ENCODE measurements around the gene RPRD1A.
"Not testable (repeated sequence)": the region's sequence is repeated elsewhere in the genome, so short reads cannot be mapped to it uniquely, and the experiment has no call there.

Gene RPRD1A

DNA sequence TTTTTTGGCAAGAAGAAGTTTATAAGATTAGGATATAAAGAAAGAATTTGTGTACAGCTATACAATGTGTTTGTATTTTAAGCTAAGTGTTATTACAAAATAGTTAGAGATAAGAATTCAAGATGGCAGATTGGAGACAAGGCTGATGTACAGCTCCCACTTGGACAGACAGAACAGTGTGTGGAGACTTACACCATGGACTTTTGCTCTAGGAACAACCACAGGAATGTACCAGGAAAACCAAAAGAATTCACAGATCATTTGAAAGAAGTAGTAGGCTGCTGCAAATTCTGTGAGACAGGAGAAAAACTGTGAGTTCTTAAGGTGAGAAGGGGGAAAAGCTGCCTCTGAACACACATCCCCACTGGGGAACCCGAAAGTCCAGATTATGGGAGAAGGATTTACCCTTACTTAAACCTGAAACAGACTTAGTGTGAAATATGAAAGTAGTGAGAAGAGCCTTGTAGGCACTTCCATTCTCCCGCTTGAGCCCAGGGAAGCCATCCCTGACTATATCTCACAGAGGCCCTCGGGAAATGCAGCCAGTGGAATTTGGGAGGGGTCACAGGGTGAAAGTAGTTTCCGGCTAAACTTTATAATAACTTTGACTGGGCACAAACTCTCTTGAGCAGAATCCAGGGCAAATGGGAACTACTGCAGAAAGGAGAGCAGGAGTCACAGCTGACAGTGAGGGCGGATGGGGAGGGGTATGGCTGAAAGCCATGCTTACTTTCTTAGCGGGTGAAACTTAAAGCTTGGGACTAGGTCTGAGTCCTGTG lies 11.6 kb upstream of the RPRD1A start:
- H3K4me3 ChIP-seq (ENCODE audit: low read length) = no peak overlapping the region
- DNase-seq (ENCODE audit: low read depth) = peak; percentile 77
- TF ChIP-seq, protein P1, sequence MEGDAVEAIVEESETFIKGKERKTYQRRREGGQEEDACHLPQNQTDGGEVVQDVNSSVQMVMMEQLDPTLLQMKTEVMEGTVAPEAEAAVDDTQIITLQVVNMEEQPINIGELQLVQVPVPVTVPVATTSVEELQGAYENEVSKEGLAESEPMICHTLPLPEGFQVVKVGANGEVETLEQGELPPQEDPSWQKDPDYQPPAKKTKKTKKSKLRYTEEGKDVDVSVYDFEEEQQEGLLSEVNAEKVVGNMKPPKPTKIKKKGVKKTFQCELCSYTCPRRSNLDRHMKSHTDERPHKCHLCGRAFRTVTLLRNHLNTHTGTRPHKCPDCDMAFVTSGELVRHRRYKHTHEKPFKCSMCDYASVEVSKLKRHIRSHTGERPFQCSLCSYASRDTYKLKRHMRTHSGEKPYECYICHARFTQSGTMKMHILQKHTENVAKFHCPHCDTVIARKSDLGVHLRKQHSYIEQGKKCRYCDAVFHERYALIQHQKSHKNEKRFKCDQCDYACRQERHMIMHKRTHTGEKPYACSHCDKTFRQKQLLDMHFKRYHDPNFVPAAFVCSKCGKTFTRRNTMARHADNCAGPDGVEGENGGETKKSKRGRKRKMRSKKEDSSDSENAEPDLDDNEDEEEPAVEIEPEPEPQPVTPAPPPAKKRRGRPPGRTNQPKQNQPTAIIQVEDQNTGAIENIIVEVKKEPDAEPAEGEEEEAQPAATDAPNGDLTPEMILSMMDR (conservative IDR thresholded peaks at IDR 0.05; ENCODE audit: low read length) = no peak

DNA sequence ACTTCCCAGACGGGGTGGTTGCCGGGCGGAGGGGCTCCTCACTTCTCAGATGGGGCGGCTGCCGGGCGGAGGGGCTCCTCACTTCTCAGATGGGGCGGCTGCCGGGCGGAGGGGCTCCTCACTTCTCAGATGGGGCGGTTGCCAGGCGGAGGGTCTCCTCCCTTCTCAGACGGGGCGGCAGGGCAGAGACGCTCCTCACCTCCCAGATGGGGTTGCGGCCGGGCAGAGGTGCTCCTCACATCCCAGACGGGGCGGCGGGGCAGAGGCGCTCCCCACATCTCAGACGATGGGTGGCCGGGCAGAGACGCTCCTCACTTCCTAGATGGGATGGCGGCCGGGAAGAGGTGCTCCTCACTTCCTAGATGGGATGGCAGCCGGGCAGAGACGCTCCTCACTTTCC lies 10.4 kb upstream of the RPRD1A start:
- not testable (repeated sequence) for DNase-seq (ENCODE audit: low read depth); H3K4me3 ChIP-seq (ENCODE audit: low read length)

DNA sequence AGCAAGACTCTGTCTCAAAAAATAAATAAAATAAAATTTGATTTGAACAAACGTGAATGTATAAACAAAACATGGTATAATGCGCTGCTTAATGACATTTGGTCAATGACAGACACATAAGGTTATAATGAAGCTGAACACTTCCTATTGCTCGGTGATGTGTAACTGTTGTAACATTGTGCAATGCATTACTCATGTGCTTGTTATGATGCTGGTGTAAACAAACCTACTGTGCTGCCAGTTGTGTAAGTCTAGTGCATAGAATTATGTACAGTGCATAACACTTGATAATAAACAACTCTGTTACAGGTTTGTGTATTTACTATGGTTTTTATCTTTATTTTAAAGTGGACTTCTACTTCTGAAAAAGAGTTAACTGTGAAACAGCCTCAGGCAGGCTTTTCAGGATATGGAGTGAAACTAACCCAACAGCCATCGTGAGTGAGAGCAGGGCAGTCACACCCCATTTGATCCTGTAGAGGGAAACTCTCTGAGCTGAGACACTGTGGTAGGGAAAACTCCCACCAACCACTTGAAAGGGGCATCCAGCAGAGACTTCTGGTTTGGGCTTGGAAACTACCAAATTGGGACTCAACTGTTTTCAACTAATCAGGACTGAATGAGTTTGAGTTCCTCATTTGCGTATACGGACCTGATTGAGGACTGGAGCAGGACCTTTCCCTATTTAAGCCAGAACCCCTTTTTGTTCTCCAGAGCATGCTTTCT lies 8.7 kb upstream of the RPRD1A start:
- H3K4me3 ChIP-seq (ENCODE audit: low read length) = no peak overlapping the region
- TF ChIP-seq, protein P1 (conservative IDR thresholded peaks at IDR 0.05; ENCODE audit: low read length) = no peak; the same call in 1 of the 2 replicates
- peak; percentile 91 for DNase-seq (ENCODE audit: low read depth)

DNA sequence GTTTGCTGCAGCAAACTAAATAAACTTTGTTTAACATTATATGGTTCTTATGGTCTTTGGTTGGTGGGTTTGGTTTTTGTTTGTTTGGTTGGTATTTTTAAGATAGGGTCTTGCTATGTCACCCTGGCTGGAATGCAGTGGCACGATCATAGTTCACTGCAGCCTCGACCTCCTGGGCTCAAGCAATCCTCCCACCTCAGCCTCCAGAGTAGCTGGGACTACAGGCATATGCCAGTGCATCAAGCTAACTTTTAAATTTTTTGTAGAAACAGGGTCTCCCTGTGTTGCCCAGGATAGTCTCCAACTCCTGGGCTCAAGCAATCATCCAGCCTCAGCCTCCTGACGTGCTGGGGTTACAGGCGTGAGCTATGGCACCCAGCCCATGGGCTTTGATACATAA lies 7.1 kb upstream of the RPRD1A start:
- no peak for DNase-seq (ENCODE audit: low read depth)
- no peak overlapping the region for H3K4me3 ChIP-seq (ENCODE audit: low read length)
- TF ChIP-seq, protein P1 (conservative IDR thresholded peaks at IDR 0.05; ENCODE audit: low read length) = no peak

DNA sequence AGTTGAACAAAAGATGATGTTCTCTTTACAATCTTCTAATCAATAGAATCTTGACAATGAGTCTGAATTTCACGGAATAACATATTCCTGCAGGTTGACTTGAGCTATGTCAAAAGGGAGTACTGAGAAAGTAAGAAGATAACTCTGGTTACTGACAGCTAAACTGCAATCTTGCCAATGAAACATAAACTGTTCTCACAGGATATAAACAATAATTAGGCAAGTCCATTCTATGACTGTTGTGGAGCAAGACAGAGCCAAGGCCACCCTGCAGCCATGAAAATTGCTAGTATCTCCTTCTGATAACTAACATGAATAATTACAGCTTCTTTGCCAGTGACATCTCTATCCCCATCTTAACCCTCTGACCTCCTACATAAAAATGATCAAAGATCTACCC lies 6.3 kb upstream of the RPRD1A start:
- no peak for DNase-seq (ENCODE audit: low read depth)
- no peak overlapping the region for H3K4me3 ChIP-seq (ENCODE audit: low read length)
- TF ChIP-seq, protein P1 (conservative IDR thresholded peaks at IDR 0.05; ENCODE audit: low read length) = no peak

DNA sequence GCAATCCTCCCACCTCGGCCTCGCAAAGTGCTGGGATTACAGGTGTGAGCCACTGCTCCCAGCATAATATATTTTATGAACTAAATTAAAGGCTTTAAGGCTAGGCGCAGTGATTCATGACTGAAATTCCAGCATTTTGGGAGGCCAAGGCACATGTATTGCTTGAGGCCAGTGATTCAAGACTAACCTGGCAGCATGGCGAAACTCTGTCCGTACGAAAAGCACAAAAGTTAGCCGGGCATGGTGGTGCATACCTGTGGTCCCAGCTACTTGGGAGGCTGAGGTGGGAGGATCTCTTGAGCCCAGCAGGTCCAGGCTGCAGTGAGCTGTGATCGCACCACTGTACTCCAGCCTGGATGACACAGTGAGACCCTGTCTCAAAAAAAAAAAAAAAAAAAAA lies 5.0 kb upstream of the RPRD1A start:
- not testable (repeated sequence) for DNase-seq (ENCODE audit: low read depth); H3K4me3 ChIP-seq (ENCODE audit: low read length)

DNA sequence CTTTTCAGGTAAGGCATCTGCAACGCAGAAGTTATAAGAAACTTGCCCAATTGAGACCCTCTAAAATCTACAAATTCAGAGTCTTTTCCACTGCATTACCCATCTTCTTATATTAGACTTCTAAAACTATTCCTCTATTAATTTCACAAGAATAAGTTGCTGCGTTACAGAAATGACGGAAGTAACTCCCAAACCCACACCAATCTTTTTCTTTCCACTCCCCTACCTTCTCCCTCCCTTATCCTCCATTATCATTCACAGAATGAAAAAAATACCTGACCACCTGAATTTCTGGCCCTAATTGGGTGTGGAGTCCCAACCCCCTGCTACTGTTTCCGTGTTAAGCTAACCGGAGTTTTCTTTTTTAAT lies 689 bp downstream of the RPRD1A start:
- TF ChIP-seq, protein P1 (conservative IDR thresholded peaks at IDR 0.05; ENCODE audit: low read length) = no peak
- no peak for DNase-seq (ENCODE audit: low read depth)
- H3K4me3 ChIP-seq (ENCODE audit: low read length) = peak overlapping the region; percentile 92

DNA sequence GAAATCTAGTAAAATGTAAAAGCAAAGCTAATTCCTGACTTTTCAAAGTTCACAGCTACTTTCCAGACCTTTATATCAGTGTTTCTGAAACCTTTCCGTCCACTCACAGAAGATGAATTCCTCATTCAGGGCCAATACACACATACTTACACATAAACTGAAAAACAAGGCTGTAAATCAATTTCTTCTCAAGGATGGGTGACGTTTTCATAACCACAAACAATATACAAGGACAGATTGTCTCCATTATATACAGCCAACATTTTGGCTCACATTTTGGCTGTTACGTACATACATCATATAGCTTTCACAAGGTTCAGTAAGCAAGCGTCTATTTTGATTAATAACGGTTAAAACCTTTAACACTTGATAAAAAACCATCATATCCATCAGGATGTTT lies 1.4 kb downstream of the RPRD1A start:
- H3K4me3 ChIP-seq (ENCODE audit: low read length) = peak overlapping the region; percentile 92
- peak; percentile 18 for DNase-seq (ENCODE audit: low read depth)
- TF ChIP-seq, protein P1 (conservative IDR thresholded peaks at IDR 0.05; ENCODE audit: low read length) = no peak

DNA sequence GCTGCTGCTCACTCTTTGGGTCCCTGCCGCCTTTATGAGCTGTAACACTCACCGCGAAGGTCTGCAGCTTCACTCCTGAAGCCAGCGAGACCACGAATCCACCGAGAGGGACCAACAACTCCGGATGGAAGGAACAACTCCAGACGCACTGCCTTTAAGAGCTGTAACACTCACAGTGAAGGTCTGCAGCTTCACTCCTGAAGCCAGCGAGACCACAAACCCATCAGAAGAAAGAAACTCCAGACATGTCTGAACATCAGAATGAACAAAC lies 2.6 kb downstream of the RPRD1A start:
- not testable (repeated sequence) for DNase-seq (ENCODE audit: low read depth); H3K4me3 ChIP-seq (ENCODE audit: low read length)
